Measurements from ENCODE around the gene AMBP. TPM values are rescaled to one million over a fixed set of nuclear protein-coding genes. Genes with fewer than 3 reads are reported as not detected.

The AMBP gene
- total RNA-seq, 1 experiment from 2014 or later = not detected

DNA sequence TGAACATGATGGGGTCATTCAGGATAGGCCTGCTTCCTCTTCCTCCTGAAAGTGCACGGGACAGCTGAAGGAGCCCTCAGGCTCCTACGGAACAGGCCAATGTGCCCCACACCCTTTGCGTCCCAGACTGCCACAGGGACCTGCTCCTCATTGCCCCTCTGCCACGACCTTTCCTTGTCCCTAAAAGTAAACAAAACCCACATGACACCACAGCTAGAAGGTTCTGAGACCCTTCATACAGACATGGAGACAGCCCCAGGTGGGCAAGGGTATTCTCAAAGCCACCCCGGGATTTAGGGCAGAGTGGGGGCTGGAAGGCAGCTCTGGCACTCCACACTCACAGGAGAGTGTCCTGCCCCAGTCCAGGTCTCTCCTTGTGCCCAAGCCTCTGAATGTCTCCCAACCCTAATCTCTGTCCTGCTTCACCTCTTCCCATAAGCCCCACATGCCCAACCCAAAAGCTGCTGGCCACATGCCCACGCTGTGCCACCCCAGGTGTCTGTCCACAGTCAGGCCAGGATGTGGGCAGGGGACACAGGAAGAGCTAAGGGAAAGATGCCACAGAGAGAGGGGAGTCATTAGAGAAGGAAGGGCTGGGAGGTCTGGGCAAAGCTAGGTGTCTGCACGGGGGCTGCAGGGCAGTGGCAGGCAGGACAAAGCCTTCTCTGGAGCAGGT lies 800 bp downstream of the AMBP start:
- no peak for DNase-seq (ENCODE audit: unreplicated experiment)
- Mint-ChIP-seq H3K9me3 (ENCODE audit: unreplicated experiment) (no peaks in the 10 kb centered on the region), H3K27ac (ENCODE audit: low read depth, unreplicated experiment) (no peak overlapping the region), H3K27me3 (ENCODE audit: insufficient read depth, unreplicated experiment) (peaks cover 41% of the 10 kb centered on the region), H3K4me3 (ENCODE audit: unreplicated experiment) (no peak overlapping the region), H3K36me3 (ENCODE audit: insufficient read depth, unreplicated experiment) (no peaks in the 10 kb centered on the region), H3K4me1 (ENCODE audit: insufficient read depth, unreplicated experiment) (no peaks in the 10 kb centered on the region)
- CTCF ChIA-PET = interaction anchor here (2.2 kb wide), 1 partner anchor 227 kb away, joined by 7 read pairs; no protein-coding TSS in a partner anchor
- BruUV-seq (replicated peaks) = no TSS peak
- intact Hi-C loops (cut with micrococcal nuclease) = no loop called here
- POLR2A ChIA-PET = interaction anchor here (0.7 kb wide), 1 partner anchor 107 kb away, joined by 3 read pairs; no protein-coding TSS in a partner anchor
- TF ChIP-seq, protein P1, sequence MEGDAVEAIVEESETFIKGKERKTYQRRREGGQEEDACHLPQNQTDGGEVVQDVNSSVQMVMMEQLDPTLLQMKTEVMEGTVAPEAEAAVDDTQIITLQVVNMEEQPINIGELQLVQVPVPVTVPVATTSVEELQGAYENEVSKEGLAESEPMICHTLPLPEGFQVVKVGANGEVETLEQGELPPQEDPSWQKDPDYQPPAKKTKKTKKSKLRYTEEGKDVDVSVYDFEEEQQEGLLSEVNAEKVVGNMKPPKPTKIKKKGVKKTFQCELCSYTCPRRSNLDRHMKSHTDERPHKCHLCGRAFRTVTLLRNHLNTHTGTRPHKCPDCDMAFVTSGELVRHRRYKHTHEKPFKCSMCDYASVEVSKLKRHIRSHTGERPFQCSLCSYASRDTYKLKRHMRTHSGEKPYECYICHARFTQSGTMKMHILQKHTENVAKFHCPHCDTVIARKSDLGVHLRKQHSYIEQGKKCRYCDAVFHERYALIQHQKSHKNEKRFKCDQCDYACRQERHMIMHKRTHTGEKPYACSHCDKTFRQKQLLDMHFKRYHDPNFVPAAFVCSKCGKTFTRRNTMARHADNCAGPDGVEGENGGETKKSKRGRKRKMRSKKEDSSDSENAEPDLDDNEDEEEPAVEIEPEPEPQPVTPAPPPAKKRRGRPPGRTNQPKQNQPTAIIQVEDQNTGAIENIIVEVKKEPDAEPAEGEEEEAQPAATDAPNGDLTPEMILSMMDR (IDR thresholded peaks at IDR 0.05; ENCODE audit: unreplicated experiment) = no peak

DNA sequence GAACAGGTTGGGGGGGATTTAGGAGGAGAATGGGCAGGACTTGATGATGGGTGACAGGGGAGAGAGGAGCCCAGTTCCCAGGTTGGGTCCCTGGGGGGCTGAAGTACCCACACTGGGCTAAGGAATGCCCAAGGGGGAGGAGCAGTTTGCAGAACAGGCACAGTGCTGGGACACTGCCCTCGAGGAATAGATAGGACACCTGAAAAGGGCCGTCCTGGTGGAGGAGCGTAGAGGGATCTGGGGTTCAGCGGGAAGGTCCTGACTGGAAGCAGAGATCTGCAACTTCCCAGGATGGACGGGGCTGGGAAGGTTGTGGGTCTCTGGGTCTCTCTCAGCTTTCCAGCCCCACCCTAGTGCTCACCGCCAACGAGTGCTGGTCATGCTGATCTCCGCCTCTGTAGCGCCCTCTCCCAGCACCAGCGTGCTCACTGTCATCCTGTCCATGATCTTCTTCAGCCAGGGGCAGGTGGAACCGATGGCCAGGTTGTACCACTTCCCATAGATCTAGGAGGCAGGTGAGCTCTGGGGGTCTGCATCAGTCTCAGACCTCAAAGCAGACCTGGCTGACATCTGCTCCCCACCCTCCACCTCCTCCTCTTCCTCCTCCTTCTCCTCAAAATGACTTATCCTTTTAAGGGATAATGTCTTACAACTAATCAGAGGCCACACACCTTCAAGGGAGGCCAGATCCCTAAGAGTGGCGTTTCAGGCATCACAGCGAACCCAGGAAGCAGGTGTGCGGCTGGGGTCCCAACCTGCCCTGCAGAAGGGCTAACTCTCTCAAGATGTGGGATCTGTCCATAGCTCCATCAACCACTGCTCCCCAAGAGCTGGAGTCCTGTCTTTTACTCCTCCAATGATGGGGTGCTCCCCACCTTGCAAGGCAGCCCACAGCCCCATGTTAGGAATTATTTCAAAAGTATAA lies 1.6 kb downstream of the AMBP start:
- Mint-ChIP-seq H3K27ac (ENCODE audit: low read depth, unreplicated experiment) (no peak overlapping the region), H3K27me3 (ENCODE audit: insufficient read depth, unreplicated experiment) (peaks cover 41% of the 10 kb centered on the region), H3K4me1 (ENCODE audit: insufficient read depth, unreplicated experiment) (no peaks in the 10 kb centered on the region), H3K9me3 (ENCODE audit: unreplicated experiment) (no peaks in the 10 kb centered on the region), H3K36me3 (ENCODE audit: insufficient read depth, unreplicated experiment) (no peaks in the 10 kb centered on the region), H3K4me3 (ENCODE audit: unreplicated experiment) (no peak overlapping the region)
- DNase-seq (ENCODE audit: unreplicated experiment) = no peak
- POLR2A ChIA-PET = no interaction called here
- BruUV-seq (replicated peaks) = no TSS peak
- intact Hi-C loops (cut with micrococcal nuclease) = no loop called here
- CTCF ChIA-PET = no interaction called here
- TF ChIP-seq, protein P1 (IDR thresholded peaks at IDR 0.05; ENCODE audit: unreplicated experiment) = no peak

DNA sequence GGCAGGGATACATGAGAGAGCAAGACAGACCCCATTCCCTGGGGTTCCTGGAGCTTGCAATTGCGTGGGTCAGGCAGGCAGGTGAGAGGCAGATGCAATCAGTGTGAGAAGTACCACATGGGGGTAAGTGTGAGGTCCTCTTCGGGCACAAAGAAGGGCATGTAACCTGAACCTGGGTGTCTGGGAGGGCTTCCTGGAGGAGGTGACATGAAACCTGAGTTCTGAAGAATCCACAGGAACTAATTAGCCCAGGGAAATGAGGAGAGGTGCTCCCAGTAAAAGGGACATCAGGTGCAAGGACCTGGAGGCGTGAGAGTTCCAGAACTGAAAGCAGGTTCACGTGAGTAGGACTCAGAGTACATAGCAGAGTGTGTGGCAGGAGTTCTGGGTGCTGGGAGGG lies 2.5 kb downstream of the AMBP start:
- CTCF ChIA-PET = interaction anchor here (1.6 kb wide), 1 partner anchor 215 kb away, joined by 4 read pairs; no protein-coding TSS in a partner anchor
- intact Hi-C loops (cut with micrococcal nuclease) = no loop called here
- TF ChIP-seq, protein P1 (IDR thresholded peaks at IDR 0.05; ENCODE audit: unreplicated experiment) = no peak
- H3K4me3 Mint-ChIP-seq (ENCODE audit: unreplicated experiment) = no peak overlapping the region
- BruUV-seq (replicated peaks) = no TSS peak
- no peak for DNase-seq (ENCODE audit: unreplicated experiment)
- no peaks in the 10 kb centered on the region for H3K36me3 Mint-ChIP-seq (ENCODE audit: insufficient read depth, unreplicated experiment)
- no peak overlapping the region for H3K27ac Mint-ChIP-seq (ENCODE audit: low read depth, unreplicated experiment)
- no peaks in the 10 kb centered on the region for H3K4me1 Mint-ChIP-seq (ENCODE audit: insufficient read depth, unreplicated experiment)
- no peaks in the 10 kb centered on the region for H3K9me3 Mint-ChIP-seq (ENCODE audit: unreplicated experiment)
- POLR2A ChIA-PET = no interaction called here
- peaks cover 41% of the 10 kb centered on the region for H3K27me3 Mint-ChIP-seq (ENCODE audit: insufficient read depth, unreplicated experiment)
